Measurements from ENCODE around the gene CCDC181. TPM values are rescaled to one million over a fixed set of nuclear protein-coding genes. Genes with fewer than 3 reads are reported as not detected.

CCDC181 gene
- total RNA-seq, 1 experiment from 2014 or later, result 0.39 TPM

GRCh38 chr1:169367686-169368405 is 59.4 kb downstream of the CCDC181 start, which contains the start of the genes BLZF1 and NME7:
BLZF1 (plus strand) TSS chr1:169368195; CDS start chr1:169369523, 1,328 bp downstream.
NME7 (minus strand) TSS chr1:169367797; CDS start chr1:169367710, 87 bp downstream.
- H3K4me3 ChIP-seq (ENCODE audit: low read depth in 2 of 2, low read length in 2 of 2), result peak within 1 kb of the TSS; percentile 91 to 99
- BruUV-seq (replicated peaks), result no TSS peak
- H3K4me1 ChIP-seq (ENCODE audit: control insufficient read depth, insufficient read depth, low read length), result peaks cover 14% of the 10 kb centered on the region; the same call in 1 of the 2 replicates
- no peaks in the 10 kb centered on the region for H3K9me3 ChIP-seq (ENCODE audit: control insufficient read depth, insufficient read depth, low read depth, low read length)
- TF ChIP-seq CTCF (IDR thresholded peaks at IDR 0.05) (no peak), TCF7L2 (IDR thresholded peaks at IDR 0.05; ENCODE audit: low read depth, low read length) (0 out of 2 replicates have a peak, but pooled peaks have one; percentile 20), SIN3A (IDR thresholded peaks at IDR 0.05; ENCODE audit: borderline replicate concordance, insufficient read depth, low read depth, low read length) (no peak; the same call in 1 of the 2 replicates), REST (IDR thresholded peaks at IDR 0.05; ENCODE audit: insufficient read depth in 1 of 2, low read depth in 2 of 2, low read length in 1 of 2) (no peak), POLR2AphosphoS5 (IDR thresholded peaks at IDR 0.05; ENCODE audit: low read depth, low read length) (peak; percentile 41)
- no peaks in the 10 kb centered on the region for H3K27me3 ChIP-seq (ENCODE audit: control insufficient read depth, insufficient read depth, low read length)
- CTCF ChIA-PET, result no interaction called here
- peak within 1 kb of the TSS; percentile 100 for H3K27ac ChIP-seq (ENCODE audit: low read length)
- in situ Hi-C loops (cut with HindIII; ENCODE audit: low pct_unique_long_range_greater_than_20kb, low sequenced_read_pairs), result no loop called here
- POLR2A ChIA-PET, result interaction anchor here (0.6 to 0.7 kb wide), 4 partner anchors 28 to 744 kb away, joined by 3 read pairs; no protein-coding TSS in a partner anchor
- intact Hi-C loops (cut with micrococcal nuclease; ENCODE audit: unreplicated experiment), result loop anchor here (5.0 kb wide), 1 partner anchor 119 kb away; the partner anchor contains the start of gene SLC19A2
- peak; percentile 97 for DNase-seq (ENCODE audit: low read depth, low spot score)
- ATAC-seq, result peak; percentile 98
- peaks cover 37% of the 10 kb centered on the region for H3K36me3 ChIP-seq (ENCODE audit: control insufficient read depth, insufficient read depth, low read length)

GRCh38 chr1:169367096-169367685 is 60.1 kb downstream of the CCDC181 start:
- POLR2A ChIA-PET, result interaction anchor here (0.6 to 0.7 kb wide), 4 partner anchors 28 to 256 kb away, joined by 3 read pairs; no protein-coding TSS in a partner anchor
- BruUV-seq (replicated peaks), result TSS peak; percentile 94

More at GRCh38 chr1:169367096-169367685, 60.1 kb downstream of the CCDC181 start:
- peak; percentile 28 for ATAC-seq
- DNase-seq (ENCODE audit: low read depth, low spot score), result no peak
- H3K4me3 ChIP-seq (ENCODE audit: low read depth in 2 of 2, low read length in 2 of 2), result peak overlapping the region; percentile 91 to 99
- intact Hi-C loops (cut with micrococcal nuclease; ENCODE audit: unreplicated experiment) (loop anchor here (5.0 kb wide), 1 partner anchor 120 kb away; the partner anchor contains the start of gene SLC19A2), in situ Hi-C loops (cut with HindIII; ENCODE audit: low pct_unique_long_range_greater_than_20kb, low sequenced_read_pairs) (no loop called here)
- H3K27me3 ChIP-seq (ENCODE audit: control insufficient read depth, insufficient read depth, low read length), result no peaks in the 10 kb centered on the region
- H3K27ac ChIP-seq (ENCODE audit: low read length), result peak overlapping the region; percentile 100
- H3K4me1 ChIP-seq (ENCODE audit: control insufficient read depth, insufficient read depth, low read length), result peaks cover 14% of the 10 kb centered on the region; the same call in 1 of the 2 replicates
- CTCF ChIA-PET, result no interaction called here
- H3K36me3 ChIP-seq (ENCODE audit: control insufficient read depth, insufficient read depth, low read length), result peaks cover 30% of the 10 kb centered on the region
- no peaks in the 10 kb centered on the region for H3K9me3 ChIP-seq (ENCODE audit: control insufficient read depth, insufficient read depth, low read depth, low read length)
- no peak for TF ChIP-seq SIN3A (IDR thresholded peaks at IDR 0.05; ENCODE audit: borderline replicate concordance, insufficient read depth, low read depth, low read length)
- TF ChIP-seq REST (IDR thresholded peaks at IDR 0.05; ENCODE audit: insufficient read depth in 1 of 2, low read depth in 2 of 2, low read length in 1 of 2), result no peak
- no peak for TF ChIP-seq TCF7L2 (IDR thresholded peaks at IDR 0.05; ENCODE audit: low read depth, low read length)
- no peak for TF ChIP-seq POLR2AphosphoS5 (IDR thresholded peaks at IDR 0.05; ENCODE audit: low read depth, low read length)
- TF ChIP-seq CTCF (IDR thresholded peaks at IDR 0.05), result no peak

Measured in Panc1 (cell line).